GM12873 (cell line): ENCODE data around the gene ORAI1.

Experiments
- CTCF ChIP-seq: IDR thresholded peaks from 2 replicates; pipeline ENCODE4 v1.5.1; 2012; ENCODE audit warnings: low read depth, mild to moderate bottlenecking, moderate library complexity, low read length, control low read depth; ENCODE audit not compliant: insufficient read depth; ENCODE audit errors: missing control alignments

Gene ORAI1

DNA sequence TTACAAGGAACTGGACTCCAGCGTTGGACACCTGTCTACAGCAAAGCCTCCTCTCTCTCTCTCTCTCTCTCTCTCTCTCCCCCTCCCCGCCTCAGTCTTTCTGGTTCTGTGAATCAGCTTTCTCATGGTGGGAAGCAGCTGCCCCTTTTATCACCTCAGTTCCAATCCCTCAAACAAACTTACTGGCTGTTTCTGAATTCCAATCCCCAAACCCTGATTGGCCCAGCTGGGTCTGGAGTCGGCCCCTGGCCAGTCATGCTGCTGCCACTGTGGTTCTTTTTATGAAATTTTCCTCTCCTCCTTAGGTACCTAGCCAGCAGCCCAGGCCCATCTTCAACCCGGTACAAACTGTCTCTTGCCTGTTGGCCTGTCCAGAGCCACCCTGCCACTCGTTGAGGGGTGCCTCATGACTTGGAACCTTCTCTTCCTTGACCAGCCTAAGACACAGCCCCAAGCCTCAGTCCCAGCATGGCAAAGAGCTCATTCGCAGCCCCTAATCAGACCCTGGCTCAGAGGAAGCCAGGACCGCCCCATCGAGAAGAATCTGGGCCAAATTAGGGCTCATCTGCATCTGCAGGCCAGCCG lies 52.5 kb downstream of the ORAI1 start:
- no peak for TF ChIP-seq CTCF

- no peak for TF ChIP-seq CTCF
These were observed 62.6 kb downstream of the ORAI1 start for GRCh38 chr12:121688966-121689365.

GRCh38 chr12:121689430-121689829 lies 63.1 kb downstream of the ORAI1 start:
- no peak for TF ChIP-seq CTCF
